Karpas-422 (cell line): ENCODE measurements around the gene ROBO4. TPM values are rescaled to one million over a fixed set of nuclear protein-coding genes. Genes with fewer than 3 reads are reported as not detected.

Experiments
- DNase-seq: peaks from one replicate; pipeline ENCODE4 v3.0.0-alpha.2; 2015
- H2AFZ ChIP-seq: fragments of 200-600 bp; sonication (generic); 2 replicates; pipeline ENCODE4 v1.6.1; 2014; ENCODE audit warnings: antibody characterized with exemption, low read length, mixed read lengths
- H3K27ac ChIP-seq: fragments of 200-600 bp; sonication (generic); 2 replicates; pipeline ENCODE4 v1.5.1; 2014; ENCODE audit warnings: mild to moderate bottlenecking, low read length, moderate library complexity
- H3K27me3 ChIP-seq: fragments of 200-600 bp; sonication (generic); 2 replicates; pipeline ENCODE4 v1.6.1; 2014; ENCODE audit warnings: low read length, mixed read lengths
- H3K36me3 ChIP-seq: fragments of 200-600 bp; sonication (generic); 2 replicates; pipeline ENCODE4 v1.6.1; 2014; ENCODE audit warnings: low read length, mixed read lengths; ENCODE audit not compliant: insufficient read depth
- H3K4me1 ChIP-seq: fragments of 200-600 bp; sonication (generic); 2 replicates; pipeline ENCODE4 v1.6.1; 2014; ENCODE audit warnings: mild to moderate bottlenecking, low read length, mixed read lengths
- H3K4me2 ChIP-seq: fragments of 200-600 bp; sonication (generic); 2 replicates; pipeline ENCODE4 v1.6.1; 2014; ENCODE audit warnings: low read length, low read depth, mild to moderate bottlenecking; ENCODE audit not compliant: poor library complexity, severe bottlenecking
- H3K4me3 ChIP-seq: fragments of 200-600 bp; sonication (generic); 2 replicates; pipeline ENCODE4 v1.5.1; 2014; ENCODE audit warnings: mild to moderate bottlenecking, antibody characterized with exemption, low read length, mixed read lengths
- H3K79me2 ChIP-seq: fragments of 200-600 bp; sonication (generic); 2 replicates; pipeline ENCODE4 v1.6.1; 2014; ENCODE audit warnings: mild to moderate bottlenecking, low read length, mixed read lengths
- H3K9ac ChIP-seq: fragments of 200-600 bp; sonication (generic); 2 replicates; pipeline ENCODE4 v1.6.0; 2014; ENCODE audit warnings: low read length
- H3K9me2 ChIP-seq: fragments of 200-600 bp; sonication (generic), shearing (Covaris generic); replicated peaks from 2 replicates; pipeline ENCODE4 v1.6.0; 2014; ENCODE audit warnings: mild to moderate bottlenecking, low read length, moderate library complexity; ENCODE audit not compliant: insufficient read depth
- H3K9me3 ChIP-seq: fragments of 300-700, 200-600 bp; sonication (generic); 2 replicates; pipeline ENCODE4 v1.6.1; 2014; ENCODE audit warnings: low read length, mixed read lengths
- H4K20me1 ChIP-seq: fragments of 200-600 bp; sonication (generic); 2 replicates; pipeline ENCODE4 v1.6.1; 2014; ENCODE audit warnings: mild to moderate bottlenecking, antibody characterized with exemption, low read length, low read depth; ENCODE audit not compliant: insufficient read depth
- total RNA-seq: library from RNA; depleted of rRNA; stranded (reverse); fragments of >200 nt; shearing (Covaris generic); gene quantifications from 2 replicates; pipeline ENCODE4 v1.2.3, GENCODE V29; 2014; ENCODE audit warnings: low replicate concordance

ROBO4 gene
- total RNA-seq, 1 experiment from 2014 or later, result not detected

DNA sequence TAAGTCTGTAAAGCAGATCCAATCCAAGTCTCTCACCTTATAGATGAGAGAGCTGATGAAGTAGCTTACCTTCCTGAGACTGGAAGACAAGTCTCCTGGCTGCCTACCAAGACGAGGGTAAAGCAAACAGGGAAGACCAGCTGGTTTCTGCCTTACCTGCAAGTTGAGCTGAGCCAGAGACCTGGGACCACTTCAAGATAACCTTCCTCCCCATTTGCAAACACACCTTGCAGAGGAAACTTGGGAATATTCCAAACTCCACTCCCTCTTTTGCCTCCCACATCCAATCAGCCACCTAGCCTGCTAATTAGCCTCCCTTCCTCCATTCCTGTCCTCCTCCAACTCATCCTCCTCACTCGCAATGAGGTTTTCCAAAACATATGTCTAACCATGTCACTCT lies 55.8 kb downstream of the ROBO4 start:
- no peak overlapping the region for H3K9ac ChIP-seq
- no peaks in the 10 kb centered on the region for H3K9me2 ChIP-seq
- no peaks in the 10 kb centered on the region for H3K36me3 ChIP-seq
- H3K27me3 ChIP-seq, result no peaks in the 10 kb centered on the region
- no peak overlapping the region for H3K27ac ChIP-seq
- no peaks in the 10 kb centered on the region for H4K20me1 ChIP-seq
- no peak overlapping the region for H2AFZ ChIP-seq
- H3K4me2 ChIP-seq, result no peak overlapping the region
- no peak for DNase-seq
- no peaks in the 10 kb centered on the region for H3K4me1 ChIP-seq
- no peaks in the 10 kb centered on the region for H3K9me3 ChIP-seq
- no peak overlapping the region for H3K4me3 ChIP-seq
- no peaks in the 10 kb centered on the region for H3K79me2 ChIP-seq

DNA sequence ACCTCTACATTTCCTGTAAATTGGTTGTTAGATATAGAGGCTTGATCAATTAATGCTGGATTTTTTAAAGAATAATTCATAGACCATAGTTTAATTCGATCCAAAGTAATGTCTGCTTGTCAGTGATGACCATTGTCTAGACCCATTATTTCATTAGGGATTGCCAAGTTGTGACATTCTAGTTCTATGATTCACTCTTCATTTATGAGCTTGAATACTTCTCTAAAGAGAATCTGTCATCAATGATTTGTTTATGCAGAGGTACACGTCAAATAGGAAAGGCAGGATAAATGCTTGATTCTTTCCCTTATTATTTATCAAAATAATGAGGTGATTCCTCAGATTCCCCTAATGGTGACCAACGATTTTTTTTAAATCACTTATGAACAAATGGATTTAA lies 56.5 kb downstream of the ROBO4 start:
- H3K9ac ChIP-seq, result no peak overlapping the region
- no peaks in the 10 kb centered on the region for H3K4me1 ChIP-seq
- no peaks in the 10 kb centered on the region for H4K20me1 ChIP-seq
- DNase-seq, result no peak
- no peaks in the 10 kb centered on the region for H3K27me3 ChIP-seq
- H2AFZ ChIP-seq, result no peak overlapping the region
- no peaks in the 10 kb centered on the region for H3K9me2 ChIP-seq
- H3K4me3 ChIP-seq, result no peak overlapping the region
- H3K9me3 ChIP-seq, result no peaks in the 10 kb centered on the region
- no peaks in the 10 kb centered on the region for H3K79me2 ChIP-seq
- no peaks in the 10 kb centered on the region for H3K36me3 ChIP-seq
- no peak overlapping the region for H3K4me2 ChIP-seq
- no peak overlapping the region for H3K27ac ChIP-seq

DNA sequence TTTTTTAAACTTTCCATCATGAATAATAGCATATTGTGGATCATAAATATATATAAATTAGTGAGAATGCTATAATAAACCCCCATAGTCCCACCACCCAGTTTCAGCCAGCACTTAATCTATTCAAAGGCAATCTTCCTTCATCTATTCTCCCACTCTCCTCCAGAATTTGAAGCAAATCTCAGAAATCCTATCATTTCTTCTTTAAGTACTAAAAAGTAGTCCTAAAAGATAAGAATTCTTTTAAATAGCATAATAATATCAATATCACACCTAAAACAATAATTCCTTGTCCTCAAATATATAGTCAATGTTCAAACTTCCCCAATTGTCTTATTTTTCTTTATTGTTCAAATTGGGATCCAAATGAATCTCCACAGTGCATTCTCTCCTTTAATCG lies 57.0 kb downstream of the ROBO4 start:
- Histone ChIP-seq H3K4me1 (no peaks in the 10 kb centered on the region), H3K9me2 (no peaks in the 10 kb centered on the region), H3K79me2 (no peaks in the 10 kb centered on the region), H3K4me2 (no peak overlapping the region), H3K9me3 (no peaks in the 10 kb centered on the region), H4K20me1 (no peaks in the 10 kb centered on the region), H3K27ac (no peak overlapping the region), H3K27me3 (no peaks in the 10 kb centered on the region), H3K4me3 (no peak overlapping the region), H3K9ac (no peak overlapping the region), H2AFZ (no peak overlapping the region), H3K36me3 (no peaks in the 10 kb centered on the region)
- DNase-seq, result no peak

DNA sequence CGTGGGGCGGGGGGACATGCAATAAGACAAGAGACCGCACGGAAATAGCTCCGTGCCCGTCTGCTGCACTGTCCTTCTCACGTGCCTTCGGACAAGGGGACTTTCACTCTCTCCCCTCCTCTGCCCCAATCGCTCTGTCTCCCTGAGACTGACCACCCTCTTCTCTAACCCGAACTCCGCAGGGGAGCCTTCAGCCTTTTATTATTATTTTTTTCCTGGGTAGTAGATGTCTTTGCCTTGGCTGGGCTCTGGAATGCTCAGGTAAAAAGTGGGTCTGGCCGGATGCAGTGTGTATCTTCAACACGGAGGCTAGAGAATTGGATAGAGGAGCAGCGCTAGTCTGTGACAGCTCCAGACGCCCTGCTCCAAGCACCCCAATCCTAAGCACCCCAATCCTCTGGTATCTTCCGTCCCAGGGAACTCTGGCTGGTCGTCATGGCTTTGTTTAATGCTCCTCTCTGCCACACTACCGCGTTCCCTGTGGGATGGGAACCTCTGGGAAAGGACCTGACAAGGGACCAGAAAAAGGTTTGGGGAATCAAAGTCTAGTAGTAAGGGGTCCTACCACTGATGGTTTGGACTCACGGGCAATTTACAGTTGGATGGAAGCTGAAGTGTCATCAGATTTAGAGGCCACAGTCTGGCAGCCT lies 57.6 kb downstream of the ROBO4 start:
- H2AFZ ChIP-seq, result no peak overlapping the region

DNA sequence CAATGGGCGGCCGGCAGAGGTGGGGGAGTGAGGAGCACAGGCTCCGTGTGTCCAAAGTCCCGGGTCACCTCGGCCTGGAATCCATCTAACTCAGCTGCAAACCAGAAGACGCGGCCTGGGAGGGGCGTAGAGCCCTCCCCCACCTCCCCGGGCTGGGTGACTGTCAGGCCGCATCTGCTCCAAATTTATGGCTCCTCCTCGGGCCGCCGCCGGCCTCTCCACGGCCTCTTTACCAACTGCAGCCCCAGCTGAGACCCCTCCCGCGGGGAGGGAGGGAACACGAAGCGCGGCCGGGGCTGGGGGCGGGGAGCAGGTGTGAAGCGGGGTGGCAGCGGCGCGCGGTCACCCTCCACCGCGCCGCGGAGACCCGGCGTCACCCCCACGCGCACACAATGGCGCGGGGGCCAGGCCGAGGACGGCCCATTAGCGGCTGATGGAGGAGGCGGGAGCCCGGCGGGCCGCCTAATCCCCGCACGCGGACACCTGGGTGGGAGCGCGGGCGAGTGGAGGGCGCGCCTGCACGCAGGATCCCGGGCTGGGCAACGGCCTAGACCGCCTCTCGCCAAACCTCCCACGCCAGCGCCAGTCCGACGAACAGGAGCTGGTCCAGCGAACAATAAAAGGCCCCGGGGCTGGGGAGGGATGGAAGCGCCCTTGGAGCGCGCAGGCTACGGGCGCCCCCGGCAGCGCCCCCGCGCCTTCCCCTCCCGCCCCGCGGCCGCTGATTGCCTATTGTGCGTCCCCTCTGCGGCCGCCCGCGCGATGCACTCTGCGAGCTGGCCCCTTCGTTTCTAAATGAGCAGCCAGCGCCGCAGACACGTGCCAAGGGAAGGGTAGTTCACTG lies 58.3 kb downstream of the ROBO4 start:
- H3K27ac ChIP-seq, result no peak overlapping the region
- H3K9ac ChIP-seq, result no peak overlapping the region
- H3K79me2 ChIP-seq, result no peaks in the 10 kb centered on the region
- H3K9me2 ChIP-seq, result no peaks in the 10 kb centered on the region
- no peak overlapping the region for H3K4me3 ChIP-seq
- no peaks in the 10 kb centered on the region for H4K20me1 ChIP-seq
- DNase-seq, result no peak
- H2AFZ ChIP-seq, result no peak overlapping the region
- H3K4me2 ChIP-seq, result no peak overlapping the region
- no peaks in the 10 kb centered on the region for H3K36me3 ChIP-seq
- no peaks in the 10 kb centered on the region for H3K27me3 ChIP-seq
- H3K9me3 ChIP-seq, result no peaks in the 10 kb centered on the region
- H3K4me1 ChIP-seq, result peaks cover 3% of the 10 kb centered on the region; the same call in 1 of the 2 replicates

More for the DNA sequence above, 57.6 kb downstream of the ROBO4 start:
- H3K9ac ChIP-seq, result no peak overlapping the region
- no peaks in the 10 kb centered on the region for H3K4me1 ChIP-seq
- H3K36me3 ChIP-seq, result no peaks in the 10 kb centered on the region
- no peaks in the 10 kb centered on the region for H3K9me3 ChIP-seq
- no peak overlapping the region for H3K27ac ChIP-seq
- H3K79me2 ChIP-seq, result no peaks in the 10 kb centered on the region
- no peaks in the 10 kb centered on the region for H3K9me2 ChIP-seq
- no peak for DNase-seq
- no peaks in the 10 kb centered on the region for H3K27me3 ChIP-seq
- H3K4me3 ChIP-seq, result no peak overlapping the region
- H4K20me1 ChIP-seq, result no peaks in the 10 kb centered on the region
- no peak overlapping the region for H3K4me2 ChIP-seq

DNA sequence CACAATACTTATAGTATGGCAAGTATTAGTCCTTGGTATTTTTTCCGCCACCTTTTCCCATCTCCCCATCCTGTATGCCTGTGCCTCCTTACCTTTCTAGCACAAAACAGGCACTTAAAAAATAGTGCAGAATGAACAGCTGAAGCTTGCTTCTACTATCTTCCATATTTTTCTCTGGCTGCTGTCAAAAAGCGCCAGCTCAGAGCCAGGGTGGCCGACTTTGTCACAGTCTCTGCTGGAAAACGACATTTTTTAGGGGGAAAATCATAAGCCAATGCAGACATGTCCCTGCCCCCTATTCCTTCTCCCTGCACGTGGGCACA lies 58.9 kb downstream of the ROBO4 start:
- no peak overlapping the region for H3K4me2 ChIP-seq
- no peak overlapping the region for H3K4me3 ChIP-seq
- no peaks in the 10 kb centered on the region for H3K79me2 ChIP-seq
- no peak overlapping the region for H3K9ac ChIP-seq
- H3K36me3 ChIP-seq, result no peaks in the 10 kb centered on the region
- no peaks in the 10 kb centered on the region for H3K9me3 ChIP-seq
- H4K20me1 ChIP-seq, result no peaks in the 10 kb centered on the region
- no peak overlapping the region for H2AFZ ChIP-seq
- no peak for DNase-seq
- H3K9me2 ChIP-seq, result no peaks in the 10 kb centered on the region
- no peak overlapping the region for H3K27ac ChIP-seq
- H3K4me1 ChIP-seq, result peaks cover 3% of the 10 kb centered on the region; the same call in 1 of the 2 replicates
- H3K27me3 ChIP-seq, result no peaks in the 10 kb centered on the region

DNA sequence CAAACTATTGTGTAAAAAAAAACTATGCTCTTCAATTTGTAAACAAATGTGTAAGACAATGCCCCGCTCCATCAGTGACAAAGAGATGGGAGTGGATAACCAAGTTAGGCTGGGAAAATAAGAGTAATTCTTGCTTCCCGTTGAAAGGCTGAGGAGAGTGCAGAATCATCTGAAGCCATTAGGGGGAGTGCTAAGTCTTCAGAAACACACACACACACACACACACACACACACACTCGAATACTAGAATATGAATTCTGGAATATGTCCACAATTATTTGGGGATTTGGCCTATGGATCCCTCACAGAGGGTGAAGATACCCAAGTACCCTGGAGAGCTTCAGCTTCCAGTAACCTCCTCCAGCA lies 60.2 kb downstream of the ROBO4 start:
- Histone ChIP-seq H3K9me3 (no peaks in the 10 kb centered on the region), H3K27me3 (no peaks in the 10 kb centered on the region), H3K79me2 (no peaks in the 10 kb centered on the region), H3K36me3 (no peaks in the 10 kb centered on the region), H4K20me1 (no peaks in the 10 kb centered on the region), H3K4me1 (peaks cover 3% of the 10 kb centered on the region; the same call in 1 of the 2 replicates), H3K4me2 (no peak overlapping the region), H3K27ac (no peak overlapping the region), H3K9ac (no peak overlapping the region), H3K4me3 (no peak overlapping the region), H3K9me2 (no peaks in the 10 kb centered on the region), H2AFZ (no peak overlapping the region)
- peak; percentile 72 for DNase-seq

DNA sequence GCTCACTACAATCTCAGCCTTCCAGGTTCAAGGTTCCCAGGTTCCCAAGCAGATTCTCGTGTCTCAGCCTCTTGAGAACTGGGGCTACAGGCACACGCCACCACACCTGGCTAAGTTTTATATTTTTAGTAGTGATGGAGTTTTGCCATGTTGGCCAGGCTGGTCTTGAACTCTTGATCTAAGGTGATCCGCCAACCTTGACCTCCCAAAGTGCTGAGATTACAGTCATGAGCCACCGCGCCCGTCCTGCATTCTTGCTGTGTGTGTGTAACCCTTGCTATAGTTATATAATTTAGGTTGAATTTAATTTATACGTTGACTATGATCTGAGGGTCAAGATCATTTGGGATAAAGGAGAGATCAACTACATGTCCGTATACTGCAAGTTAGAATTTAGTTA lies 61.7 kb downstream of the ROBO4 start:
- Histone ChIP-seq H3K4me1 (peaks cover 3% of the 10 kb centered on the region; the same call in 1 of the 2 replicates), H3K9ac (no peak overlapping the region), H3K4me2 (no peak overlapping the region), H4K20me1 (no peaks in the 10 kb centered on the region), H3K27ac (no peak overlapping the region), H3K36me3 (no peaks in the 10 kb centered on the region), H3K27me3 (no peaks in the 10 kb centered on the region), H3K9me3 (no peaks in the 10 kb centered on the region), H3K4me3 (no peak overlapping the region), H3K9me2 (no peaks in the 10 kb centered on the region), H3K79me2 (no peaks in the 10 kb centered on the region), H2AFZ (no peak overlapping the region)
- no peak for DNase-seq
